Naive thymus-derived CD4-positive, alpha-beta T cell (primary cell): ENCODE data around the gene R3HCC1L. TPM values are rescaled to one million over a fixed set of nuclear protein-coding genes. Genes with fewer than 3 reads are reported as not detected.
"Not testable (repeated sequence)": the region's sequence is repeated elsewhere in the genome, so short reads cannot be mapped to it uniquely, and the experiment has no call there.

Experiments
- ATAC-seq: fragments of 150-1000 bp; cut with Tn5 transposase; 2 replicates; pipeline ENCODE4 v1.10.0; 2021; ENCODE audit warnings: mild to moderate bottlenecking, moderate library complexity
- CTCF ChIA-PET: fragments of 350-600 bp; sonication (Branson Sonifier 250); formaldehyde crosslinking; loops from one replicate; lab custom pipeline; 2021; ENCODE audit warnings: antibody characterized with exemption; lab: Charles Lee
- POLR2A ChIA-PET: fragments of 350-600 bp; sonication (Branson Sonifier 250); formaldehyde crosslinking; loops from one replicate; lab custom pipeline; 2021; ENCODE audit warnings: antibody characterized with exemption, inconsistent platforms; lab: Charles Lee
- DNase-seq, 9 donors: peaks; one replicate each; pipeline versions ENCODE4 v3.0.0 to v3.0.0-alpha.2; 2020 to 2022; ENCODE audit warnings: mixed read lengths in 1 of 9
- H3K27ac ChIP-seq: one replicate; pipeline ENCODE4 v1.7.0; 2013; ENCODE audit warnings: mild to moderate bottlenecking, low read depth, low read length, moderate library complexity
- H3K27me3 ChIP-seq, 2 donors: one replicate each; pipeline ENCODE4 v1.7.0; 2013; ENCODE audit warnings: low read length in 2 of 2, mild to moderate bottlenecking in 2 of 2, moderate library complexity in 2 of 2; ENCODE audit not compliant: control insufficient read depth in 2 of 2, insufficient read depth in 2 of 2
- H3K36me3 ChIP-seq, 3 experiments: 1 replicate in 2 of 3; 2 replicates in 1 of 3; pipeline ENCODE4 v1.7.0; 2013; ENCODE audit warnings: low read length in 3 of 3, mild to moderate bottlenecking in 3 of 3, moderate library complexity in 1 of 3; ENCODE audit not compliant: insufficient read depth in 3 of 3, control insufficient read depth in 2 of 3
- H3K4me1 ChIP-seq, 2 donors: one replicate each; pipeline ENCODE4 v1.7.0; 2013; ENCODE audit warnings: low read length in 2 of 2, mild to moderate bottlenecking in 2 of 2, moderate library complexity in 1 of 2; ENCODE audit not compliant: control insufficient read depth in 2 of 2, insufficient read depth in 2 of 2
- H3K4me3 ChIP-seq: 2 replicates; pipeline ENCODE4 v1.7.0; 2013; ENCODE audit warnings: mild to moderate bottlenecking, low read length
- H3K9me3 ChIP-seq, 3 experiments: 1 replicate in 2 of 3; 2 replicates in 1 of 3; pipeline ENCODE4 v1.7.0; 2013; ENCODE audit warnings: low read length in 3 of 3; ENCODE audit not compliant: control insufficient read depth in 2 of 3
- H3K27ac Mint-ChIP-seq, 9 donors: one replicate each; pipeline ENCODE4 v1.8.0; 2020 to 2022; ENCODE audit warnings: mixed read lengths in 9 of 9, mild to moderate bottlenecking in 8 of 9, moderate library complexity in 5 of 9, inconsistent platforms in 2 of 9
- H3K27me3 Mint-ChIP-seq, 5 donors: one replicate each; pipeline ENCODE4 v1.8.0; 2021 to 2022; ENCODE audit warnings: mixed read lengths in 5 of 5, mild to moderate bottlenecking in 1 of 5
- H3K36me3 Mint-ChIP-seq, 5 donors: one replicate each; pipeline ENCODE4 v1.8.0; 2020 to 2022; ENCODE audit warnings: mixed read lengths in 5 of 5, mild to moderate bottlenecking in 3 of 5, inconsistent platforms in 1 of 5
- H3K4me1 Mint-ChIP-seq, 7 donors: one replicate each; pipeline ENCODE4 v1.8.0; 2020 to 2022; ENCODE audit warnings: mixed read lengths in 7 of 7, mild to moderate bottlenecking in 3 of 7, inconsistent platforms in 1 of 7
- H3K4me3 Mint-ChIP-seq, 10 donors: one replicate each; pipeline ENCODE4 v1.8.0; 2020 to 2022; ENCODE audit warnings: mild to moderate bottlenecking in 10 of 10, mixed read lengths in 10 of 10, moderate library complexity in 6 of 10, inconsistent platforms in 2 of 10
- H3K9me3 Mint-ChIP-seq, 11 donors: one replicate each; pipeline ENCODE4 v1.8.0; 2020 to 2022; ENCODE audit warnings: mixed read lengths in 11 of 11, mild to moderate bottlenecking in 4 of 11, inconsistent platforms in 1 of 11, moderate library complexity in 1 of 11
- intact Hi-C, 2 donors: fragments of 100-400 bp; cut with micrococcal nuclease; formaldehyde crosslinking; loops; one replicate each; pipeline ENCODE4 v1.15.1; 2023
- polyA plus RNA-seq, 2 donors: library from polyadenylated mRNA; unstranded; fragments of 300-500 nt; fragmentation: Illumina TruSeq; gene quantifications; one replicate each; pipeline ENCODE4 v1.2.3, GENCODE V29; 2021
- total RNA-seq, 6 experiments: library from RNA in 5 of 6; stranded (reverse) in 5 of 6; gene quantifications; 1 replicate in 5 of 6; 2 replicates in 1 of 6; pipeline ENCODE4 v1.2.3 and lab custom pipeline; 2021 to 2026

Gene R3HCC1L
- total and polyA plus RNA-seq, 7 experiments from 2014 or later, result 9.6 to 25.3 (median 19.6) TPM

DNA sequence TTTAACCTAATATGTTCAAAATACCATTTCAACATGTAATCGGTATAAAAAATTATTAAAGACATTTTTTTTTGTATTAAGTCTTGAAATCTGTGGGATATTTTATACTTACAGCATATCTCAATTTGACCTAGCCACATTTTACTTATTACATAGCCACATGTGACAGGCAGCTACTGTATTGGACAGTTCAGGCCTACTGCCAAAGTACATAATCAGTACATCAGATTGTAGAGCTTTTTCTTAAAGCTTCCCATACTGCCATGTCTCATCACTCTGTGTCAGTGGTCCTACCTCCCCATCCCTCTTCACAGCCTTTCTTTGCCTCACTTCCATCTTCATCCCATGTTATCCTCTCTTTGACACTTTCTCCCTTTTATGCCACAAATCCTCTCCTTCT is 90.5 kb downstream of the R3HCC1L start:
- H3K27me3 ChIP-seq, result no peaks in the 10 kb centered on the region
- ChIA-PET POLR2A (no interaction called here), CTCF (no interaction called here)
- no peak overlapping the region for H3K4me3 ChIP-seq
- intact Hi-C loops, result no loop called here
- no peaks in the 10 kb centered on the region for H3K36me3 ChIP-seq
- Mint-ChIP-seq H3K9me3 (peaks cover 0 to 13% (median 4%) of the 10 kb centered on the region in 11 donors), H3K27me3 (no peaks in the 10 kb centered on the region), H3K4me1 (peaks cover 7 to 28% (median 18%) of the 10 kb centered on the region in 7 donors), H3K4me3 (peak overlapping the region in 1 of 10 donors; percentile 33), H3K27ac (peak overlapping the region in 2 of 9 donors; percentile 1 to 3), H3K36me3 (peaks cover 9 to 44% (median 36%) of the 10 kb centered on the region in 5 donors)
- no peaks in the 10 kb centered on the region for H3K9me3 ChIP-seq
- ATAC-seq, result no peak
- H3K4me1 ChIP-seq, result no peaks in the 10 kb centered on the region
- DNase-seq, result no peak
- no peak overlapping the region for H3K27ac ChIP-seq

DNA sequence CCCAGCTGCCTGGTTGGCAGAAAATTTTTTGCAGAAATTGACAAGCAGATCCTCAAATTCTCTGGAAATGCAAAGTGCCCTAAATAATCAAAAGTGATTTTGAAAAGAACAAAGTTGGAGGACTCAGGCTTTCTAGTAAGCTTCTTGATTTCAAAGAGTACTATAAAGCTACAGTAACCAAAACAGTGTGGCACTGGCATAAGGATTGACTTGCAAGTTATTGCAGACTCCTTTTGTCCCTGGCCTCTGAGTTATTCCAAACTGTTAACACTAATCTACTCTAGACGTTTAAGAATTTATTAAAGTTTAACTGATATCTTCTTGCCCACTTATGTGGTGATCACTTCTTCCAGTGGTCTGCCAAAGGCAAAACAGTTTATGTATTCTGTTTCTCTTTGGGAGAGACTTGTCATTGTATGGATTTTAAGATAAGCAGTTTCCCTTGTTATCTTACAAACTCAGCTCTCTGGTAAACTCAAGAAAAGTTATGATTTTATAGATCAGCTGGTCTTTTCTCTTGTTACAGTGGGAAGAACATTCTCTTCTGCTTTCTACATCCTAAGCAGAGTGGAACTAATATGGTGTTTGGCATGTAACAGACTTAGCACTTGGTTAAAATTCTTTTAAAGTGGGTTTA is 92.2 kb downstream of the R3HCC1L start:
- no peaks in the 10 kb centered on the region for H3K4me1 ChIP-seq
- H3K27ac ChIP-seq, result no peak overlapping the region
- DNase-seq (no peak), ATAC-seq (no peak)
- Mint-ChIP-seq H3K4me3 (no peak overlapping the region), H3K36me3 (peaks cover 10 to 58% (median 40%) of the 10 kb centered on the region in 5 donors), H3K9me3 (peaks cover 0 to 9% (median 0%) of the 10 kb centered on the region in 11 donors), H3K27me3 (no peaks in the 10 kb centered on the region), H3K27ac (no peak overlapping the region), H3K4me1 (peaks cover 7 to 33% (median 23%) of the 10 kb centered on the region in 7 donors)
- no peaks in the 10 kb centered on the region for H3K9me3 ChIP-seq
- H3K36me3 ChIP-seq, result no peaks in the 10 kb centered on the region
- H3K4me3 ChIP-seq, result no peak overlapping the region
- POLR2A ChIA-PET, result no interaction called here
- CTCF ChIA-PET, result no interaction called here
- intact Hi-C loops, result no loop called here
- no peaks in the 10 kb centered on the region for H3K27me3 ChIP-seq

DNA sequence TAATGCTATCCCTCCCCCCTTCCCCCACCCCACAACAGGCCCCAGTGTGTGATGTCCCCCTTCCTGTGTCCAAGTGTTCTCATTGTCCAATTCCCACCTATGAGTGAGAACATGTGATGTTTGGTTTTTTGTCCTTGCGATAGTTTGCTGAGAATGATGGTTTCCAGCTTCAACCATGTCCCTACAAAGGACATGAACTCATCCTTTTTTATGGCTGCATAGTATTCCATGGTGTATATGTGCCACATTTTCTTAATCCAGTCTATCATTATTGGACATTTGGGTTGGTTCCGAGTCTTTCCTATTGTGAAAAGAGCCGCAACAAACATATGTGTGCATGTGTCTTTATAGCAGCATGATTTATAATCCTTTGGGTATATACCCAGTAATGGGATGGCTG is 93.3 kb downstream of the R3HCC1L start:
- H3K27ac ChIP-seq, H3K9me3 Mint-ChIP-seq, DNase-seq, ATAC-seq, H3K27me3 Mint-ChIP-seq, H3K27ac Mint-ChIP-seq, H3K9me3 ChIP-seq, H3K36me3 ChIP-seq, H3K4me3 ChIP-seq, H3K27me3 ChIP-seq, POLR2A ChIA-PET, CTCF ChIA-PET, H3K4me3 Mint-ChIP-seq, H3K4me1 ChIP-seq, intact Hi-C loops: not testable (repeated sequence)
- H3K4me1 Mint-ChIP-seq, result peaks cover 7 to 31% (median 23%) of the 10 kb centered on the region in 7 donors
- H3K36me3 Mint-ChIP-seq, result peaks cover 10 to 64% (median 47%) of the 10 kb centered on the region in 5 donors

DNA sequence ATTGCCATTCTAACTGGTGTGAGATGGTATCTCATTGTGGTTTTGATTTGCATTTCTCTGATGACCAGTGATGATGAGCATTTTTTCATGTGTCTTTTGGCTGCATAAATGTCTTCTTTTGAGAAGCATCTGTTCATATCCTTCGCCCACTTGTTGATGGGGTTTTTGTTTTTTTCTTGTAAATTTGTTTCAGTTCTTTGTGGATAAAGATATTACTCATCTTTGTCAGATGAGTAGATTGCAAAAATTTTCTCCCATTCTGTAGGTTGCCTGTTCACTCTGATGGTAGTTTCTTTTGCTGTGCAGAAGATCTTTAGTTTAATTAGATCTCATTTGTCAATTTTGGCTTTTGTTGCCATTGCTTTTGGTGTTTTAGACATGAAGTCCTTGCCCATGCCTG is 93.8 kb downstream of the R3HCC1L start:
- CTCF ChIA-PET, H3K27me3 ChIP-seq, H3K36me3 ChIP-seq, intact Hi-C loops, DNase-seq, H3K4me3 ChIP-seq, H3K4me1 ChIP-seq, H3K9me3 Mint-ChIP-seq, H3K27me3 Mint-ChIP-seq, H3K9me3 ChIP-seq, ATAC-seq, H3K27ac ChIP-seq, H3K27ac Mint-ChIP-seq, H3K4me3 Mint-ChIP-seq, POLR2A ChIA-PET: not testable (repeated sequence)
- Mint-ChIP-seq H3K36me3 (peaks cover 10 to 63% (median 47%) of the 10 kb centered on the region in 5 donors), H3K4me1 (peaks cover 7 to 30% (median 22%) of the 10 kb centered on the region in 7 donors)

DNA sequence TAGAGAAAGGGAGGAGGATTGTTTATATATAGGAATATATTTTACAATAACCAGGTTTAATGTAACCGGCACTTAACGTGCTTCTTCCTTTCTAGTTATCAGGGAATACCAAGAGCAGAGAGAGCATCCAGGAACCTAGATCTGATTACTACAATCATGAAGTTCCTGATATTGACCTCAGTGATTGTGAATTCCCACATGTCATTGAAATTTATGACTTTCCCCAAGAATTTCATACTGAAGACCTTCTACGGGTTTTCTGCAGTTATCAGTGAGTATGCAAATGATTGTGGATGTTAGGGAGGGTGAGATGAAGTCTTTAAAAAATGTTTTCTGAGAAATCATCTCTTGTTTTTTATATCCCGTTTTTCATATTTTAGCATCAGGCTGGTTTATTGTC is 97.0 kb downstream of the R3HCC1L start:
- Mint-ChIP-seq H3K9me3 (peaks cover 0 to 5% (median 0%) of the 10 kb centered on the region in 11 donors), H3K27ac (no peak overlapping the region), H3K4me1 (peaks cover 5 to 16% (median 12%) of the 10 kb centered on the region in 7 donors), H3K36me3 (peaks cover 15 to 62% (median 45%) of the 10 kb centered on the region in 5 donors), H3K27me3 (no peaks in the 10 kb centered on the region), H3K4me3 (no peak overlapping the region)
- ChIA-PET POLR2A (no interaction called here), CTCF (no interaction called here)
- Histone ChIP-seq H3K27me3 (no peaks in the 10 kb centered on the region), H3K9me3 (no peaks in the 10 kb centered on the region), H3K27ac (no peak overlapping the region), H3K4me1 (no peaks in the 10 kb centered on the region), H3K36me3 (peaks cover 0 to 33% (median 3%) of the 10 kb centered on the region in 3 experiments), H3K4me3 (no peak overlapping the region)
- intact Hi-C loops, result no loop called here
- no peak for DNase-seq
- no peak for ATAC-seq

DNA sequence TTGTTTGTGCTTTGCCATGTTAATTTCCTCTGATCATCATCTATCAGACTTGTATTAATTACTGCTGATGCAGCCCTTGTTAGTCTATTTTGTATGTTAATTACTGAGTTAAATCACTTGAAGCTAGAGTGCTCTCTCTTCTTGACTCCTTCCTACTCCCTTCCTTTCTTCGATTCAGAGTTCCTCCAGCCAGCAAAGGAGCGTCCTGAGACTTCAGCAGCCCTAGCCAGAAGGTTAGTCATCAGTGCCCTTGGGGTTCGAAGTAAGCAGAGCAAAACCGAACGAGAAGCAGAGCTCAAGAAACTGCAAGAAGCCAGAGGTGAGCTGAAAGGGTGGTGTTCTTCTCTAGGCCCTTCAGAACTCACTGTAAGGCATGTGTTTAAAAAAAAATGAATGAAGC is 101.4 kb downstream of the R3HCC1L start:
- H3K4me3 Mint-ChIP-seq, result no peak overlapping the region
- H3K27me3 ChIP-seq, result no peaks in the 10 kb centered on the region
- ATAC-seq (no peak), DNase-seq (no peak)
- peaks cover 12 to 56% (median 32%) of the 10 kb centered on the region in 5 donors for H3K36me3 Mint-ChIP-seq
- H3K4me3 ChIP-seq, result no peak overlapping the region
- H3K27ac ChIP-seq, result no peak overlapping the region
- no peaks in the 10 kb centered on the region for H3K9me3 ChIP-seq
- H3K9me3 Mint-ChIP-seq, result peaks cover 0 to 2% (median 0%) of the 10 kb centered on the region in 11 donors
- ChIA-PET POLR2A (no interaction called here), CTCF (no interaction called here)
- no peaks in the 10 kb centered on the region for H3K4me1 ChIP-seq
- H3K27me3 Mint-ChIP-seq, result no peaks in the 10 kb centered on the region
- no peak overlapping the region for H3K27ac Mint-ChIP-seq
- H3K4me1 Mint-ChIP-seq, result peaks cover 0 to 11% (median 1%) of the 10 kb centered on the region in 7 donors
- intact Hi-C loops, result no loop called here
- peaks cover 0 to 71% (median 4%) of the 10 kb centered on the region in 3 experiments for H3K36me3 ChIP-seq

DNA sequence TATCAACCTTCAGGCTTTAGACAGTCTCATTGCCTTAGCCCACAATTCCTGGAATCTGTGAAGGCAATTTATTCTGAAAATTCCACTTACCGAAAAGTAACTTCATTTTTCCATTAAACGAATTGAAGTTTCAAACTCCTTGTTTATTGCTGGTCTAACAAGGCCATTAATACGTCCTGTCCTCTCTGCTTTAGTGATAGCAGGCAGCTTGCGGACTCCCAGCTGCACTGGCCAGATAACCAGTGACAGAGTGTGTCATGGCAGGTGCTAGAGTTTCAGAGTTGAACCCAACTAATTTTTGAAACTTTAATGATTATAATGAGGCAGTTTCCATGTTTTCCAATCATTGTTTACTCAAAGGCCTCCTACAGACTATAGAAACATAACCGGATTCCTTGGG is 102.4 kb downstream of the R3HCC1L start:
- Mint-ChIP-seq H3K27me3 (no peaks in the 10 kb centered on the region), H3K27ac (no peak overlapping the region), H3K36me3 (peaks cover 15 to 57% (median 40%) of the 10 kb centered on the region in 5 donors), H3K4me1 (peaks cover 0 to 11% (median 0%) of the 10 kb centered on the region in 7 donors), H3K9me3 (peaks cover 0 to 2% (median 0%) of the 10 kb centered on the region in 11 donors), H3K4me3 (no peak overlapping the region)
- H3K4me3 ChIP-seq, result no peak overlapping the region
- no peaks in the 10 kb centered on the region for H3K27me3 ChIP-seq
- intact Hi-C loops, result no loop called here
- no peaks in the 10 kb centered on the region for H3K9me3 ChIP-seq
- CTCF ChIA-PET, result no interaction called here
- peaks cover 0 to 71% (median 4%) of the 10 kb centered on the region in 3 experiments for H3K36me3 ChIP-seq
- no peak overlapping the region for H3K27ac ChIP-seq
- POLR2A ChIA-PET, result no interaction called here
- DNase-seq, result no peak
- no peaks in the 10 kb centered on the region for H3K4me1 ChIP-seq
- no peak for ATAC-seq
